TTC549 (cell line): Measurements from ENCODE around the gene SPTLC1.
"Not testable (repeated sequence)": the region's sequence is repeated elsewhere in the genome, so short reads cannot be mapped to it uniquely, and the experiment has no call there.

Experiments
- FAIRE-seq: peaks from 2 replicates; lab custom pipeline; 2012; peaks lifted over from hg19 to GRCh38; lab: Jason Lieb, UNC

SPTLC1 gene

DNA sequence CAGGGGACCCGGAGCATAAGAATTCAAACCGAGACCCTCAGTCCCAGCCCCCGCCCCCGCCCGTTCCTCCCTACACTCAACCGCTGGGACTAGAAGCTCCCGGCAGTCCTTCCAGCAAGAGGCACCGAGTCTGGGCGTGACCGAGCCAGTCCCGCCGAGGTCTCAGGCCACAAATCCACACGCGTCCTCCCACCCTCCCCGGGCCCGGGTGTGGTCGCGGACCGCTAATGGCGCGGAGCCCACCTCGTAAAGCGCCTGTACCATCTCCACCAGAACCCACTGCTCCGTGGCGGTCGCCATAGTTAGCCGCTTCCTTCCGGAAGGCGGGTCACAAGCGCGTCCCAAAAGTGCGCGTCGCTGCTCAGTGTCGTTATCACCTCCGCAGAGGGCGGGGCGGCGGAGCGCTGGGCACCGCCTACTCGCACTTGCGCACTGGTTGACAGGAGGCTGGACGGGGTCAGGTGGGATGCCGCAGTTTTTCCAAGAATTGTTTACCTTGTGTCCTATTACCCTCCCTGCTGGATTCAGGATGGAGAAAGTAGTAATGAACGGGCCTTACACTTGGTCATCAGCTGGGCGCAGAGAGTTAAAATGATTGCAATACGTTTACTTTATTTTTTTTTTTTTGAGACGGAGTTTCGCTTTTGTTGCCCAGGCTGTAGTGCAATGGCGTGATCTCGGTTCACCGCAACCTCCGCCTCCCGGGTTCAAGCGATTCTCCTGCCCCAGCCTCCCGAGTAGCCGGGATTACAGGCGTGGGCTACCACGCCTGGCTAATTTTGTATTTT is at the start of gene SPTLC1:
Gene SPTLC1 (minus strand): TSS at position 343 of the 788 bp plus-strand sequence. CDS start 43 bp downstream, at position 300.
- FAIRE-seq, result peak; percentile 60

DNA sequence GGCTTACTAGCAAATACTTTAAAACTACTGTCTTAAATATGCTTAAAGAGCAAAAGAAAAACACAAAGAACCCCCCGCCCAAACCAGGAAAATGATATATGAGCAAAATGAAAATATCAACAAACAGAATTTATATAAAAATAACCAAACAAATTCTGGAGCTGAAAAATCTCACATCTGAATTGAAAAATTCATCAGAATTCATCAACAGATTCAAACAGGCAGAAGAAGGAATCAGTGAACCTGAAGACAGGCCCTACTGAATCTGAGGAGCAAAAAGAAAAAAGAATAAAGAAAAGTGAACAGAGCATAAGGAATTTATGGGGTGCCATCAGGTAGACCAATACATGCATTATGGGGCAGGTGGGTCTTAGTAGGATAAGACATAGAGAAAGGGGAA is 49.8 kb upstream of the SPTLC1 start:
- no peak for FAIRE-seq

DNA sequence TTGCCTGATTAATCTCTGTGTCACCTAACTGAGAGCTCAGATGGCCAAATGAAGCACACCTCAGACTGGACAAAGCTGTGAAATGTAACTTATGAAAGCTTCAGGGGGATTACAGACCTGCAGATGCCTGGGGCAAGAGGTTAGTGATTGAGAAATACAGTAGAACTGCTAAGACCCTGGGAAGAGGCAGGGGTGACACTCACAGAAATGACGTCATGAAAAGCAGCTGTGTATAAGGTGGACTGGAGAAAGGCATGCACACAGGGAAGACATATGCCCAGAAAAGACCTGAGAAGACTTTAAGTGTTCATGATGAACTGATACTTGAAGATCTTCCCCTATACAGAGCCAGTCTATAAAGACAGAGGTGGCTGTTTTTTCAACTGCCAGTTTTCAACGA is 49.3 kb upstream of the SPTLC1 start:
- FAIRE-seq, result no peak

- FAIRE-seq, result no peak
Observed at GRCh38 chr9:92163276-92163675, 48.1 kb upstream of the SPTLC1 start.

DNA sequence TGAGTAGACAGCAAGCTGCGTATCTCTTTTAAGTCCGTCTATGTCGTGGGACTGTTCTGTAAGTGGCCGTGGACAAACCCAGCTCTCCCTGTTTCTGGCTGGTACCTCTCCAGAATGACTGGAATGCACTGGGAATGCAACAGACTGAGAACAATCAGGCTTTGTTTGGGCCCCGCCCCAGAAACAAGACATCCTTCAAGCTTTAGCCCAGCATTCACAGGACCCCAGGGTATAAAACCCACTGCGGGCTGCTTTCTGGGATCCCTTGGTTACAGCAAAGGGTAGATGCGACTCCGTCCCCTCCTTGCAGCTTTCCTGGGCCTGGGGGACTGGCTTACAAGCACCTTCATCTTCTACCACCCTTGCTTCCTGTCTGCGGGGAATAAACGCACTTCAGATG is 45.6 kb upstream of the SPTLC1 start:
- no peak for FAIRE-seq

GRCh38 chr9:92159058-92159457 is 43.8 kb upstream of the SPTLC1 start:
- no peak for FAIRE-seq

DNA sequence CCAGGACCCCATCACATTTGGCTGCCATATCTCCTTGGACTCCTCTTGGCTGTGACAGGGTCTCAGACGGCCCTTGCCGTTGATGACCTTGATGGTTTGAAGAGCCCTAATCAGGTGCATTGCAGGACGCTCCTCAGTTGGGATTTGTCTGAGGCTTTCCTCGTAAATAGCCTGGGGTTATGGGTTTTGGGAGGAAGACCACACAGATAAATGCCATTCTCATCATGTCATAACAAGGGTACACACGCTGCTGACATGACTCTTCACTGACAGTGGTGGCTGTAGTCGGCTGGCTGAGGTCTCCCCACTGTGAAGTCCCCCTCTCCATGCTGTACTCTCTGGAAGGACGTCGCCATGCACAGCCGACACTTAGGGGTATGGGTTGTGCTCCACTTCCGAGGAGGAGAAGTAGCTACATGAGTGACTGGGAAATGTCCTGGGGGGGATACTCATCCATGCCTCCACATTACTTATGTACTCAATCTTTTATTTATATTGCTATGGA is 42.9 kb upstream of the SPTLC1 start:
- FAIRE-seq, result no peak

DNA sequence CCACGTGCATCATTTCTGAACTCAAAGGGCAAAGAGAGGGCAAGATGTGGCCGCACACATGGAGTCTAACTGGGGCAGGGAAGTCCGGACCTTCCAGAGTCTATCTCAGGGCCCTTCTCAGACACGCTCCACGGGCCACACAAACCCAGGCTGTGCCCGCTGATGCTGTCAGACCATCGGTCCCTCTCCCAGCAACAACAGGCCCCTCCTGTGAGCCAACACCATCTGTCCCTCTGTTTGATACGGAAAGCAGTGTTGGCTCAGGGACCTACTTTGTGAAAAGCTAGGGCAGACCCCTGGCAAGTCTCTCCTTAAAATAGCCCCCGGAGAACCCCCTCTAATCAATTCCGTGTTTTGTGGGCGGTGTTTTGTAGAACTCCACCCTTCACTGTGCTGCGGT is 40.5 kb upstream of the SPTLC1 start:
- not testable (repeated sequence) for FAIRE-seq

DNA sequence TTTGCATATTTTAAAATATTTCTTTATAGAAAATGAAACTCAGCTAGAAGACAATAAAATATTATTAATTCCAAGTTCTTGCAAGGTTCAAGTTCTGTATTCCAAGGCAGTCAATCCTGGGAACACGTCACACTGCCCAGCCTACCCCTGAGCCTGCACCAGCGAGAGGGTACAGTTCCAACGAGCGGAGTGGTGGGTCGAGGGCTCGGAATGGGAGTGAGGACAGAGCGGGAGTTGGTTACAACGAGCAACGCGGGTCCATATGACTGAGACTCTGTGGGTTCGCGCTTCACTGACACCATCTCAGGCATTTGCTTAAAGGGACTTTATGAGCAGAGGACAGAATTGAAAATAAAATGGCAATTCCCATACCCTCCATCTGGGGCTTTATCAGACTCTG is 40.0 kb upstream of the SPTLC1 start:
- no peak for FAIRE-seq

- not testable (repeated sequence) for FAIRE-seq
Observed at GRCh38 chr9:92153466-92154415, 38.5 kb upstream of the SPTLC1 start.

DNA sequence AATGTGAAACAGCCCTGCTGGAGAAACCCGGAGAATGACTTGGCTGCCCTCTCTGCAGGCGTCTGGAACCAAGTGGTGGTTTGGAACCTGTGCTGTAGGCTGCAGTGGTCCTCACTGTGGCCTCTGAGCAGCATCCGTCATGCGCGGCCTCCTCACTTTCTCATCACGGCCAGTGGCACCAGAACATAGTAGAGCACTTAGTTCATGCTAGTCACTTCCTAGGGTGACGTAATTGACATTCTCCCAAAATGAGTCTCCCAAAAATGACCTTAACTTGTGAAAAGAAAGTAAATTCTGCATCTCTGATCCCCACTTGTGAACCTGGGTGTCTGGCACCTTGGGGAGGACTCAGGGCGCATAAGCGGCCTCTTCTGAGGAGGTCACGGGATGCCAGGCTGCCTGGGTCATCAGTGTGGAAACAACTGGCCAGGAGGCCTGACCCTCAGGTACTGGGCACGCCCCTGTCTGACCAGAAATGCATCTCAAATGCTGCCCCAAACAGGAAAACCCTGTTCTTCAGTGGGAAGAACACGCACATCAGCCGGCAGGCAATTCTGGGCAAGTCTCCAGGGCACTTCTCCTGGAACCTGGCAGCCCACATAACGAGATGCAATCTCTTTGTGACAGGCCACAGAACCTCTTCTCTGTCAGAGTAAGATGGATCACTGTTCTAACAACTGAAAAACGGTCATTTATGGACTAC is 36.6 kb upstream of the SPTLC1 start:
- no peak for FAIRE-seq

DNA sequence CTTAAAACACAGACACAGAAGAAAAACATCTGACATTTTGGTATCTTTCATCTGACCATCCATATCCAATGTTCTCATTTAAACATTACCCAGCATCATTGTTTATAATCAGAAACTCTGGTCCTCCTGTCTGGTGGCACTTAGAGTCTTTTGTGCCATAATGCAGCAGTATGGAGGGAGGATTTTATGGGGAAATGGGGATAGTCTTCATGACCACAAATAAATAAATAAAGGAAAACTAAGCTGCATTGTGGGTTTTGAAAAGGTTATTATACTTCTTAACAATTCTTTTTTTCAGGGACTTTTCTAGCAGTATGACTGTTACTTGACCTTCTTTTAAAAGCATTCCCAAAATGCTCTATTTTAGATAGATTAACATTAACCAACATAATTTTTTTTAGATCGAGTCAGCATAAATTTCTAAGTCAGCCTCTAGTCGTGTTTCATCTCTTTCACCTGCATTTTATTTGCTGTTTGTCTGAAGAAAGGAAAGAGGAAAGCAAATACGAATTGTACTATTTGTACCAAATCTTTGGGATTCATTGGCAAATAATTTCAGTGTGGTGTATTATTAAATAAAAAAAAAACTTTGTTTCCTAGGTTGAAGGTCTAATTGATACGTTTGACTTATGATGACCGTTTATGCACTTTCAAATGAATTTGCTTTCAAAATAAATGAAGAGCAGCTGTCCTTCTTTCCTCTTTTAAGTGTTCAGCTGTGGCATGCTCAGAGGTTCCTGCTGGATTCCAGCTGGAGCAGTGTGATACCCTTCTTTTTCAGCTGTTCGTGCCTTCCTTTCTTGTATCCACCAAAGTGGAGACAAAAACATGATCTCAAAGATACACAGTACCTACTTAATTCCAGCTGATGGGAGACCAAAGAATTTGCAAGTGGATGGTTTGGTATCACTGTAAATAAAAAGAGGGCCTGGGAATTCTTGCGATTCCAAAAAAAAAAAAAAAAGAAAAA is 35.6 kb upstream of the SPTLC1 start:
- peak; percentile 46 for FAIRE-seq

GRCh38 chr9:92147852-92148180 is 32.6 kb upstream of the SPTLC1 start:
- no peak for FAIRE-seq

DNA sequence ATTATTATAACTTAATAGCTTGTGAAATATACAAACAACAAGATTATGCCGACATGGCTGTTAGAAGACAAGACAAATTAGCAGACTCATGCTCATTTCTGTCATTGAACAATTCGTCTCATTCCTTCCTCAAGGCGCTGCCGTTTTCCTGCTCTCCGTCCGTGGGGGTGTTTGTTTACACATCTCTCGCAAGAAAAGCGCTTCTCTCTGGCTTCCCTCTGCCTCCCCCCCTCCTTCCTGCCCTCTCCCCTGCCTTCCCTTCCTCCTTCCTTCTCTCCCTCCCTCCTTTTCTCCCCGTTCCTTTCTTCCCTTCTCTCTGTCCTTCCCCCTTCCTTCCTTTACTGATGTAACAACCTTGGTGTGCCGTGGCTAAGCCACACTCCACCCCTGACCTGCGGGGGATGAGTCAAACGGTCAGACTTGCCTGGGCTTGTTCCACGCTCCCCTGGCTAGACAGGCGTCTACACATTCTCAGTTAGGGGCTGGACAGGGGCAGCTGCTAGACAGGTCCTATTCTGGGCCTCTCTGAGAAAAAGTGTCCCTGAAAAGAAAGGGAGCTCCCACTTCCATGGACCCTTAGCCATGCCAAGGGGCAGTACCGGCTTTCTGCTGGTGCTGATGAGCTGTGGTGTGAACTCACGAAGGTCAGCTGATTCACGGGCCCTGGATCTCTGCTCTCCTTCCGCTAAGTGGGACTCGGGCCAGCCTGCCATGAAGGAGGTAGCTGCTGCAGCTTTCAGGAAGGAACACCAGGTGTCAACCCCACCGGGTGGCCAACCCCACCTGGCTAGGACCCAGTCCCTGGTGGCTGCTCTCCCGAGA is 32.0 kb upstream of the SPTLC1 start:
- FAIRE-seq, result peak; percentile 45

- FAIRE-seq, result no peak
Observed at GRCh38 chr9:92146610-92147009, 31.4 kb upstream of the SPTLC1 start.

DNA sequence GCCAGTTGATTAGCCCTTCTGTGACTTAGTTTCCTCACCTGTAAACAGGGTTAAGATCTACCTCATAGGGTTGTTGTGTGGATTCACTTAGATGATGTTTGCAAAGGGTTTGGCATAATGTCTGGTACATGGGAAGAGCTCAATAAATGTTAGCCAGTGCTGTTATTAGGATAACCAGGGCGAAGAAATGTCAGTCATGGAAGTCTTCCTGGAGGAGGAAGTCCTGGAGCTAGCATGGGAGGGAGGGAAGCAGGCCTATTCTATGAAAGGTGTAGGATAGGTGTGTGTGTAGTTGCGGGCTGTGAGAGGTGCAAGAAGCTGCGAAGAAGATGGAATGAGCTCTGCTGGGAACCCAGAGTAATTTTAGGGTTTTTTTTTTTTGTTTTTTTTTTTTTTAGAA is 30.6 kb upstream of the SPTLC1 start:
- FAIRE-seq, result not testable (repeated sequence)

DNA sequence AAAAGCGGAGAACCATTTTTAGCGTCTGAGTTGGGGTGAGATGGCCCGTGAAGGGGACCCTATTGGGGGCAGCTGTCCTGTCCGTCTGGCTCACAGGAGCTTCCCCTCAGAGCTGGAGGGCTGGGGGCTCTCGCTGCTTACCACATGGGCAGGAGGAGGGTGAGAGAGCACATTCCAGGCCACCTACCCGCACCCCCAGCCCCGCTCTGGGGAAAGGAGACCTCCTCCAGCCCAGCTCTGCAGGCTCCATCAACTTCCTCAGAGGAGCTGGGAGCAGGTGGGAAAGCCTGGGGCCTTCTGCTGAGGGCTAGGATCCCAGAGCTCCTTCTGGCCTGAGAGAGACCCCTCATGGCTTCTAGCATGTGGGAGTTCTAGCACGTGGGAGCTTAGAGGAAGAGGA is 27.1 kb upstream of the SPTLC1 start:
- FAIRE-seq, result no peak

- FAIRE-seq, result no peak
Observed at GRCh38 chr9:92141144-92142129, 26.2 kb upstream of the SPTLC1 start.

DNA sequence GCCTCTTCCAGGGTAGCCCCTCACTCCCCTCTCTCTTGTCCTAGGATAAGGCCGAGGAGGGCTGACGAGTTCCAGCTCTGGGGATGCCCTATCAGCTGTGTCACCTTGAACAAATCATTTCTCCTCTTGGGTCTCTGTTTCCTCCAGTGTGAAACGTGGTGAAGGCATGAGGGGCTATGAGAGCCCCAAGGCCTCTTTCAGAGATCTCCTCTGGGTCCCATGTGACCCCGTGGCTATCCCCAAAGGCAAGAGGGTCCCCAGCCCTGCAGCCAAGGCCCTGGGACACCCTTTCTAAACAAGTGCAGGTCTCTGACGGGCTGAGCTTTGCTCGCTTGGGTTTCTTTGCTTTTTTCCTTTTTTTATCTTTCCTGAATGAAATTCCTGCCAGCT is 25.5 kb upstream of the SPTLC1 start:
- FAIRE-seq, result no peak
